RPMI7951 (cell line): ENCODE data around the gene IGSF9. TPM values are rescaled to one million over a fixed set of nuclear protein-coding genes. Genes with fewer than 3 reads are reported as not detected.

Experiments
- DNase-seq: peaks from one replicate; pipeline ENCODE4 v3.0.0-alpha.2; 2012; ENCODE audit warnings: low read depth
- total RNA-seq: library from RNA; depleted of rRNA; stranded (reverse); fragments of >200 nt; shearing (Covaris generic); gene quantifications from 2 replicates; pipeline ENCODE4 v1.2.3, GENCODE V29; 2014

The IGSF9 gene
- total RNA-seq, 1 experiment from 2014 or later: not detected

GRCh38 chr1:159944623-159945455 is 574 bp downstream of the IGSF9 start:
- no peak for DNase-seq

GRCh38 chr1:159943908-159944622 is 1.3 kb downstream of the IGSF9 start:
- DNase-seq: no peak

GRCh38 chr1:159943278-159943640 is 2.2 kb downstream of the IGSF9 start:
- DNase-seq: no peak

GRCh38 chr1:159942632-159943277 is 2.7 kb downstream of the IGSF9 start:
- DNase-seq: no peak

- no peak for DNase-seq
Observed at GRCh38 chr1:159941591-159942560, 3.5 kb downstream of the IGSF9 start.

- no peak for DNase-seq
Observed at GRCh38 chr1:159941141-159941540, 4.3 kb downstream of the IGSF9 start.

GRCh38 chr1:159940006-159940620 is 5.3 kb downstream of the IGSF9 start:
- DNase-seq: no peak

GRCh38 chr1:159939678-159940002 is 5.8 kb downstream of the IGSF9 start:
- no peak for DNase-seq

GRCh38 chr1:159938905-159939677 is 6.3 kb downstream of the IGSF9 start:
- no peak for DNase-seq

GRCh38 chr1:159938211-159938852 is 7.1 kb downstream of the IGSF9 start:
- DNase-seq: peak; percentile 73

- DNase-seq: no peak
Observed at GRCh38 chr1:159937054-159937750, 8.2 kb downstream of the IGSF9 start.

- DNase-seq: no peak
Observed at GRCh38 chr1:159936273-159936904, 9.0 kb downstream of the IGSF9 start.

GRCh38 chr1:159935719-159936272 is 9.6 kb downstream of the IGSF9 start:
- no peak for DNase-seq

- no peak for DNase-seq
Observed at GRCh38 chr1:159935305-159935704, 10.1 kb downstream of the IGSF9 start.

GRCh38 chr1:159934136-159935039 is 11.0 kb downstream of the IGSF9 start:
- DNase-seq: no peak

GRCh38 chr1:159933347-159933746 is 12.1 kb downstream of the IGSF9 start:
- DNase-seq: no peak
